HG03520 (cell line): Measurements from ENCODE around the gene GPR135.

ENCODE experiments used
- ATAC-seq: cut with Tn5 transposase; IDR thresholded peaks from one replicate; pipeline ENCODE4 v1.9.1; 2021; ENCODE audit warnings: mild to moderate bottlenecking, moderate library complexity; ENCODE audit not compliant: unreplicated experiment

Gene GPR135

DNA sequence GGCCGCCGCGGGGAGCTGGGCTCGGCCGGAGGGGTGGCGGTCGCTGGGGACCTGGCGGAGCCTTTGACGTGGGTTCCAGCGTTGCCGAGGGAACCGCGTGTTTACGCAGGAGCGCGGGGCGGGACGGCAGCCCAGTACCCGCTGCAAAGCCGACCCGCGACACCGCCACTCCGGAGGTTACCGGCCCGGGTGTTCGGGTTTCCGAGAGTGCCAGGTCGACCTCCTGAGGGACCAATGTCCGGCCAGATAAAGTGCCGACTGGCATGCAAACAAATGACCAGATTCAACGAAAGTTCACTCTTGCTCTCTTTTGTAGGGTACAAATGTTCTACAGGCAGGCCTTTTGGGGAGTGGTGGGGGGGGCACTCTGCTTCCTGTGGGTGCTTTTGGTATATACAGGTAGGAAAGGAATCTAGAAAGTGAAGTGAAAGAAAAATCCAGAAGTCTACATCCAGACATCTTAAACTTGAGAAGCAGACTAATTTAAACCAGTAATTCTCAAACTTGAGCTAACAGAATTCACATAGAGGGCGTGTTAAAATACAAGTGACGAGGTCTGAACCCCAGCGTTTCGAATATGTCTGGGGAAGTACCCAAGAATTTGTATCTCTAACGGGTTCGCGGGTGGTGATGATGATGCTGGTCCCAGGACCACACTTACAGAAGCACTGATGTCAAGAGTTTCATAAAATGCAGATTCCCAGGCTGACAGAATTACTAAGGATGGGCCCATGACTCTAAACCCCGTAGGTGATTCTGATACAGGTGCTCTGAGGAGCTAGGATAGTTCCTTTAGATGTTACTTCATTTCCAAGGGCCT is at the start of gene GPR135:
Gene GPR135, minus strand, starts transcription at position 65 of the 820 bp plus-strand sequence. CDS start 154 bp downstream, outside the sequence.
- peak; percentile 31 for ATAC-seq

DNA sequence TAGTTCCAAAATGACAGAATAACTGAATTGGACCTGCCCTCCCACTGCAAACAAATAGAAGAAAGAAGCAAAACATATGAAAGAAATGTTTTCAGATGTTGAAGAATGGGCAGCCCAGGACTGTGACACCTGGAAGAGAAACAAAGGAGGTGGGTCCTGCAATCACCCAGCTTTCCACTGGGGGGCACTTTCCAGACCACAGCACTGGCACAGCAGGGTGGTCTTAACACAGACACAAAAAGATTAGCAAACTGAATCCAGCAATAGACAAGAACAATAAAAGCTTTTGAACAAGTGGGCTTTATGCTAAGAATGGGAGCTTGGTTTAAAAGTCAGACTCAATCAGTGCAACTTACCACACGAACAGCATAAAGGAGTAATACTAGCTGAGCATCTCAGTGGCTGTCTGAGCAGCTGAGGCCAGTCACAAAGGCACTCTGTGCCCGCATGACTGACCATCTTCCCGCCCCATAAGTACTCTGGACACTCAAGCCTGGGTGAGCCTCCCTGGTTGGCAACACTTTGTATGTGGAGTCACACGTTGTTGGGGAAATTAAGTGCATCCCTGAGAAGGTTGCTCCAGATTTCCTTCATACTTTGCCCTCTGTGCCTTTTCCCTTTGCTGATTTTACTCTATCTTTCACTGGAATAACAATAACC is 46.9 kb upstream of the GPR135 start:
- ATAC-seq, result no peak

- ATAC-seq, result no peak
These were observed 45.8 kb upstream of the GPR135 start for GRCh38 chr14:59510966-59511365.

DNA sequence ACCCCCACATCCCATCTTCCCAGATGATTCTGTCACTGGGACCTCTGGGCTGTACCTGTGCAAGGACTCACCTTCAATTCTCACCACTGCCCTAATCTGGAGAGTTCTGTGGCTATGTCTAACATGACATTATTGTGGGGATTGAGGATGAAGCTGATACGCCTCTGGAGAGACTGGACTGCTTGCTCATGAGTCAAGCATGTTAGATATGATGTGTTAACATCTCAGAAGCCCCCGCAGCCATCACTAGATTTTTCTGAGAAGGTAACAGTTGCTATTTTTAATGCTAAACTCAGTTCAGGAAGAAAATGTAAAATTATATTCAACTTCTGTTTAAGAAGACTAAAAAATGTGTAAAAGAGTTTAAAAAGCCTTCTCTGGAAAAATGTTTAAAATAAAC is 44.8 kb upstream of the GPR135 start:
- ATAC-seq, result no peak

DNA sequence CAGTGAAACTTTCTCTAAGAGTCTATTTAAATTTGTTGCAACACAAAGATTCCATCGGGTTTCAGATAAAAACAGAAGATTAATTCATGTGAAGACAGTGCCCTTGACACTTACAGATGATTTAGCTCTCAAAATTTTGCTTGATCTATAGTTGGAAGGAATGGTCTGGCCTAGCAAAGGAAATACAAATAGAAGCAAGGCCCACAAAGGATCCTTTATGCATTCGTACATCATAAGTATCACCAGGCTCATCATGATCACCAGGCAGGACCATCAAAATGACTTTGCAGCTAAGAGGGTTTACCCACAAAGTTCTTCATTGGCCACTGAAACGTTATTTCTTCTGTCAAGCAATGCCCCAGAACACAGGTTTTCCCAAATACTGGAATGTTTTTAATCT is 43.9 kb upstream of the GPR135 start:
- ATAC-seq, result no peak

DNA sequence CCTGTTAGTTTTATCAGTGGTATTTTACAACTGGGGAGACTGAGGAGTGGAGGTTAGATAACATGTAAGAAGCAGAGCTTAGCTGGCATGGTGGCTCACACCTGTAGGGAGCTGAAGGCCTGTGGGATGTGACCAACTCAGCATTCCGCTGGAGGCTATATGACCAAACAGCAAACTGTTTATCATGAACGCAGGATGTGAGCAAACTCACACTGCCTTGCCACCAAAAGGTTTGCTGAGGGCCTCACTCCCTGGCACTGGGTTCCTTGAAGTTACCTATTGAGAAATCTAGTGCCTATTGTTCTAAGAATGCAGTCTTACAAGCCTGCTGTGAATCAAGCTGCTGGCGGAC is 42.5 kb upstream of the GPR135 start:
- ATAC-seq, result no peak

DNA sequence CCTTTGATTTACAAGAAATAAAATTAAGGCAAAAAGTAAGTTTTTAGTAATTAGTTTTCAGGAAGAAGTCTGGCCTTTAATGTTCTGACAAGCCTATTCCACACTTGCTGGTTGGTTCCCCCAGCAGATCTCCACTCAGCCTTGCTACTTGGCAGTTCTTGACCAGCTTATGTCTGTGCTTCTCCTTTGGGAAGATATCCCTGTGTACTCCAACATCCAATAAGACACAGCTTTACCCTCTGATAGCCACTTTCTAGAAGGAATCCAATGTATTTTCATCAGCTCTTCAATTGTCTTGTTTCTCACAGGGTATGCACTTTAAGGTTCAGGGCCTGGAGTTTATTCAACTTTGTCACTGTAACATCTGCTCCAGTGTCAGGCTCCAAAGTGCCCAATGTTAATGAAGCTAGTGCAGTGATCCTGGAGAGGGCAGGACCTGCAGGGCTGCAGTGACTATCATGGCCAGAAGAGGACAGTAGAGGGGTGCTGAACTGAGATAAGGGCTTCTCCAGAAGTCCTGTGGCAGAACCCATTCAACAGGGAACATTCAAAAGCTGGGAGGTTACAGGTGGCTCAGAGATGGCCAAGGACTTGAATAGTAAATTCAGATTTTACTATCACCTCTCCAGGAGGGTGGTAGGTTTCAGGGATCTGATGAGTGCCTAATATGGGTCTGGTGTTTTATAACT is 42.0 kb upstream of the GPR135 start:
- ATAC-seq, result peak; percentile 62

DNA sequence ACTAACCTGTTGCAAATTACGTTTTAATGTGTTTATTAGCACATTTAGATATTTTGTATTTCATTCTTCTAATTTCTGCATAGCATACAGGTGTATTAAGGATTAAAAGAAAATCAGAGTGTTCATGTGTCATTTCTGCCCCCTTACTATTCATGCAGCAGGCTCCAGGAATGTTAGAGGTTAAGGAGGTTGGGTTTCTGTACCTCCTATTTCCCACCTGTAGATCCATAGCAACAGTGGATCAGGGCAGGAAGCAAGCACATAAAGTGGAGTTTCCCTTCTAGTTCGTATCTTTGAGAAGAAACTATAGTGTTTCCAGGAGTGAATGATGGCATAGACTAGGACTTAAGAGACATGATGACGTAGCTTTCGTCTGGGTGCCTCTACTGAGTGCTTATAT is 38.1 kb upstream of the GPR135 start:
- no peak for ATAC-seq

DNA sequence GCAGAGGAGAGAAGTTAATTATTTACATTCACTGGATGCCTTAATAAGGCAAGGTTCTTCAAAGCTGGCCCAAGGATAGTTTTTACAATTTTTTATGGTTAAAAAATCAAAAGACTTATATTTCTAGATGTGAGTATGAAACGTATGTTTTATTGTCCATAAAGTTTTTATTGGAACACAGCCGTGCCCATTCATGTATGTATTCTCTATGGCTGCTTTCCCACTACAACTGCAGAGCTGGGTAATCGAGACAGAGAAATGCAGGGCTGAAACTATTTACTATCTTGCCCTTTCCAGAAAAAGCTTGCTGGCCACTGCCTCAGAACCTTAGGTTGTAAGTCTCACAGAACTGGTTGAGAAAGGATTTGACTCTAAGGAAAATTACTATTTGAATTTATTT is 35.6 kb upstream of the GPR135 start:
- no peak for ATAC-seq

DNA sequence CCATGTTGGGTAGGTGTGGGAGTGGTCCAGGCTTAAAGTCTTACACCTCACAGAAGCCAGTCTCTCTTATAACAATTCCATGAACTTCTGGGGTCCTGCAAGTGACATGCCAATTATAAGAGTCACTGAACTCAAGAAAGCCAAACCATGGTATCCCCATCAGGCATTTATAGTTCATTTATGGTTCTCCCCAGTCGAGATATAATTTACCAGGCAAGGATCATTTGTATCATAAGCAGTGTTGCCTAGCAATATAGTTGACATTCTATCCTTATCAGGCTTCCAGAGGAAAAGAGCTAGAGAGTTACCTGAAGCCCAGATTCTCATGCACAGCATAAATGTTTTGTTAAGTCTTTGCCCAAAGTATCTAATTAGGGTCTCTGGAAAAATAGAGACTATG is 27.2 kb upstream of the GPR135 start:
- ATAC-seq, result no peak

GRCh38 chr14:59490756-59491155 is 25.6 kb upstream of the GPR135 start:
- no peak for ATAC-seq

DNA sequence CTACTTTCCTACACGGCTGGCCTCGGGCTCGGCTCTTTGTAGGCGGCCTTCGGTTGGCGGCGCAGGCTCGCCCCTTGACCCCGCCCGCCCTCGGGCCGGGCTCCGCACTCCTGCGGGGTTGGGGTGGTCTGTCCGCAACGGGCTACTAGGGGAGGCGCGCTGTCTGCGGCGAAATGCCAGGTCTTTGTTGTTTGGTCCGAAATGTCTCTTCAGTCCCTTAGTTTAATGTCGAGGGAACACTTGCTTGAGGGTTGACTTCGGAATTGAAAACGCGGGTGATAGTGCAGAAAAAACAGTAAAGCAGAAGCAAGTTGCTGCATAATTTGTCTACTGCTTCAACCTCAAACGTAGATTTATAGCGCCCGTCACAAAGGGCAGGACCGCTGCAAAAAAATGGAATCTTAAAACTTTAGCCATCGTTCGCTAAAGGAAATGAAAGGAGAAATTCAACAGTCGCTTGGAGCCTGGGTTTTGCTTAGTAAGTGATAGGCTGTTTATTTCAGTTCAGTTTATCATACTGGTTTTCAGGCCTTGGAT is 19.5 kb upstream of the GPR135 start:
- peak; percentile 42 for ATAC-seq

- peak; percentile 86 for ATAC-seq
These were observed 18.8 kb upstream of the GPR135 start, which contains the start of the genes JKAMP and L3HYPDH for GRCh38 chr14:59483819-59484638. TSS of gene JKAMP (plus strand) at chr14:59484517. CDS start at chr14:59484590, 73 bp downstream. TSS of gene L3HYPDH (minus strand) at chr14:59484408. CDS start at chr14:59484316, 92 bp downstream.

GRCh38 chr14:59483363-59483762 is 18.2 kb upstream of the GPR135 start:
- no peak for ATAC-seq

DNA sequence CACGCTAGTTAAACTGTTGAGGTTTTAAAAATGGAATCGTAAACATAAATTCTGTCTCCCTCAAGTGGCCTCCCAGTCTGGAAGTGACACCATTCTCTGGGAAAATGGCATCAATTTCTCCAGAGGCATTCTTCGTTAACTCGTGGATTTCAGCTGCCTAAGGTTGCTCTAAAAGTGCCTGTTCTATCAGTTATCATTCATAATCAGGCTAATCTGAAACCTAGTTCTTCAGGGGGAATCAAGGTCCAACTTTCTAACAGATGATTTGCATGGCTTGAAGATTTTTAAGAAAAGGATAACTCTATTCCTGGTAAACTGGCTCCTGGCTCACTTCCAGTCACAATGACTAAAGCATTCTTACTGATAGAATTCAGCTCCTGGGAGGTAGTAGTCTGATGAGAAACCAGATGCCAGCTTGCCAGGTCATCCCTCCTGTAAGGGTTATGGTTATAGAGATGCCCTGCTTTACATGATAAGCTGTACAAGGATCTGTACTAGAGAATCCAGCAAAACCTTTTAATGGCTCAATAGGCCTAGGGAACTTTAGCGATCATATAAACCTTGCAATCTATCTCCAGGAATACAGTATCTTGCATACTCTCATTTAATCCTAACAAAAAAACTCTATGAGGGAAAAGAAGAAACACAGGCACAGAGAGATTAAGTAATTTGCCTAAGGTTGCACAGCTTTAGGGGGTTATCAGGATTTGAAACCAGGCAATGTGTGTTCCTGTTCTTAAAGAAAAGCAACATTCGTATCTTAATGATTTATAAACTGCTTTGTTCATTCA is 17.6 kb upstream of the GPR135 start:
- no peak for ATAC-seq

- ATAC-seq, result no peak
These were observed 16.8 kb upstream of the GPR135 start for GRCh38 chr14:59481871-59482540.

GRCh38 chr14:59481407-59481806 is 16.2 kb upstream of the GPR135 start:
- ATAC-seq, result no peak

DNA sequence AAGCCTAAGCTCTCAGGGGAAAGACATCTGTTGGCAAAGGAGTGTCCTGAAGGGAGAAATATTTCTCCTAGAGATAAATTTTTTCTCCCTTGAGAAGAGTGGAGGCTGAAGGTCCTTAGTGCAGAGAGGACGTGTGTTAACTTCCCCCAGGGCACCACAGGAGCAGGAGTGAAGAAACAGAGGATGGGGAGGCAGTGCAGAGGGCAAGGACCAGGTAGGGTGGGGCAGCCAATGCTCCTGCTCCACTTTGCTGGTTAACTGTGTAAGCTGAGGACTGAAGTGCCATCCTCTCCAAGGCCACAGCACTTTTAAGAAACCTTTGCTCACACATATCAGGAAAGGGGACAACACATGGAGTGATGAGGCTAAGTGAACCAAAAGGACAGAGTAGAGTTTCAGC is 15.0 kb upstream of the GPR135 start:
- no peak for ATAC-seq

DNA sequence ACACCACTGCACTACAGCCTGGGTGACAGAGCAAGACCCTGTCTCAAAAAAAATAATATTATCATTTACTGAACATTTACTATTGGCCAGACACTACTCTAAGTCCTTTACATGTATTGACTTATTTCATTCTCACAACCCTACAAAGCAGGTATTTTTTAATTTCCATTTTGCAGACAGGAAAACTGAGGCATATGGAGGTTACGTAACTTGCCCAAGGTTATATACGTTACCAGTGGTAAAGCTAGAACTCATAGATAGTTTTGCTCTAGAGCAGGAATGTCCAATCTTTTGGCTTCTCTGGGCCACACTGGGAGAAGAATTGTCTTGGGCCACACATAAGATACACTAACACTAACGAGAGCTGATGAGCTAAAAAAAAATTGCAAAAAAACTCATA is 13.4 kb upstream of the GPR135 start:
- ATAC-seq, result no peak
